Measurements from ENCODE around the gene RASSF8.

Gene RASSF8

GRCh38 chr12:26062566-26062965, 104.1 kb downstream of the RASSF8 start:
- DNase-seq = no peak

GRCh38 chr12:26065451-26065850, 107.0 kb downstream of the RASSF8 start:
- no peak for DNase-seq

GRCh38 chr12:26068503-26068902, 110.0 kb downstream of the RASSF8 start:
- DNase-seq = no peak

- DNase-seq = no peak
Observed at GRCh38 chr12:26069796-26070195, 111.3 kb downstream of the RASSF8 start.

GRCh38 chr12:26077915-26078702, 119.6 kb downstream of the RASSF8 start:
- no peak for DNase-seq

GRCh38 chr12:26080911-26081310, 122.4 kb downstream of the RASSF8 start:
- DNase-seq = no peak

GRCh38 chr12:26086936-26087335, 128.5 kb downstream of the RASSF8 start:
- no peak for DNase-seq

DNA sequence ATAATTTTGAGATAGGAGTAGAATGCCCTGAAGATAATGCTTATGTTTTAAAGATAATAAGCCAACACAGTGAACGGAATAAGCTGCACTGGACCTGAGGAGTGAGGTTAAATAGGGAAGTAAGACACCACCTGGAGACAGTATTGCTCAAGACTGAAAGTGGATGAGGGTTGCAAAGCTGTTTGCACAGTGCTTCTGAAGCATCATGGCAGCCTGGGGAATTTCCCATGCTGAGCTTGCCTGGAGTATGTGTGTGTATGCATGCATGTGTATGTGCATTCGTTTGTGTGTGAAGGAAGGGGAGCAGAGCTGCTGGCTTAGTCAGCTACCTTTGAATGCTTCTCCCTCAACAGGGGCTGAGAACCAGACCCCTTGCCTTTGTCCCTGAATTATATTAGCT, 130.5 kb downstream of the RASSF8 start:
- no peak for DNase-seq

DNA sequence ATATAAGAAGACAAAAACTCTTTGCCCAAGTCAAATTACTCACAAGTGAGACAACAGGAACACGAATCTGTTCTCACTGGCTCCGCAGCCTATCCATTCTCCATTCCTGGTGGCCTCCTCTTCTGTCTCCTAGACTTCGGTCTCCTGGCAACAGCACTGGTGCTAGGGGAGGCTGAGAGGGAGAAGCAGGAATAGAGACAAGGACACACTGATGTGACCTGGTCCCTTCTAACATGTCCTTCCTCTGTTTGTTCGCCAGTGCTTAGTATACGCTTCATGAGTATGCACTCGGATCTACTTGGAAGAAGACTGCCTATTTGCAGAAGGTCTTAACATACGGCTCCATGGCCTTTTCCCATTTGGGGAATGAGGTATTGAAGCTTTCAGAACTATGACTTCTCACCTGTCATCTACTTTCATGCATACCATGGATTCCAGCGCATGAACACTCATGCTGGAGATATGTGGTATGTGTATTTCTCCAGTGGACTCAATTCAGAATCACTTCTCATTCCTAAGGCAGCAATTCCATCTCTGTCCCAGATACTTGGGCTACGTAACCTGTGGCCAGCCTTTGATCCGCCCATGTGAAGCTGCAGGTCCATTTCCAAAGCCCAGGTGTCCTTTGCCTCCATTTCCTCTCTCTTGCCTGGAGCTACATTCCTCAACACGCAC, 132.5 kb downstream of the RASSF8 start:
- no peak for DNase-seq

DNA sequence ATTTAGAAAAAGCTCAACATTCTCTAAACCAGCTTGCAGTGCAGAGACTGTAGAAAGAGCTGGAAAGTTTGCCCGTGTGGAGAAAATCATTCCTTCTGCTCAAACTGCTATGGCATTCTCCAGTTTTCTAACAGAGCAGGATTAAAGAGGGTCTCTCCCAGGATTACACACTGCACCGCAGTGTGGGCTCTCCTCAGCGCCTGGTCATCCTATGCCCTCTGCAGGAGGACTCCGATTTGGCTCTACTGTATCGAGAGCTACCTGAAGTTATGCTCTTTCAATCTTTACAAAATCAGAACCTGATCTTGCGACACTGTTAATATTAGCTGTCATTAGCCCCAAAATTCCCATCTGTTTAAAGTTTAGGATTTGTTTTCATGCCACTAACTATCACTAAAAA, 133.3 kb downstream of the RASSF8 start:
- DNase-seq = no peak

DNA sequence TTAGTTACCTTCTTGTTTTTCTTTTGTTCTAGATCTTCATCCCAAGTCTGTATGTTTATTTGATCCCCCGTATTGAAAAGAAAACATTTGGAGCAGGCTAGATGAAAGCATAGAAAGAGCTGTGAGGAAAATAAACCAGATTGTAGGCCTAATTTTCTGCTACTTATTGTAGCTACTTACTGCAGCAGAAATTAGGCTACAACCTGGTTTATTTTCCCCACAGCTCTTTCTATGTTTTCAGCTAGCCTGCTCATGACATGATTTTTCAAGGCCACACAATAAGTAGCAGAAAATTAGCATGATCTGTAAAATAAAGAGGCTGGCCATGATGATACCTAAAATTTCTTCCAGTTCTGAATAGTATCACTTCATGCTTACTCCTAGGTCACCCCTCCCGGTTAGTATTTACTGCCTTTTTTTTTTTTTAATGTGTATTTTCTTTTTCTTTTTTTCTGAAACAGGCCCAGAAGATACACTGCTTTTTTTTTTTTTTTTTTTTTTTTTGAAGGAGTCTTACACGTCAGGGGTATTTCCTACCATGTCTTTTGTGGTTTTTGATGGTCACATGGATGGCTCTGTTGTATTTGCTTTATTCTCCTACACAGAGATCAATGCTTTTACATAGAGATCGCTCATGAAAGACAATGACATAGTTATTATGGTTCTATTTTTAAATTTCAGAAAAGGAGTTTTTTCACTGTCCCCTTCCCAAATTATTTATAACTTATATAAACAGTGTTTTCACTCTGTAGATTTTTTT, 134.0 kb downstream of the RASSF8 start:
- DNase-seq = no peak

- no peak for DNase-seq
Observed at GRCh38 chr12:26095186-26095585, 136.7 kb downstream of the RASSF8 start.

DNA sequence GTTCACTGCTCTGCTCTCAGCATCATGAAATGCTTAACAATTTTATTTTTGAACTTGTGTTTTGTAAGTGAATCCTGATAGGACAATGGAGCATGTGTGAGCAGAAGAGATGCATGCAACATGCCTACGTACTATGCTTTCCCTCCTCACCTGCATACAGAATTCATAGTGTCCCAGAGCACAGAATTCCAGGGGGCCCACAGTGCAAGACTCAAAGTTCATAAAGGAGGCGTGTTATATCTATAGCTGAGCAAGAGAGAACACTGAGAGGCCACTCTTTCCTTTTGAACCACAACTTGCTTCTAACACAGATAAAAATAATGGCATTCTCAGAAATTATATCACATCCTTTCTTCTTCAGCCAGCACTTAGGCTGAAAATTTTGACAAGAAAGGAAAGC, 137.6 kb downstream of the RASSF8 start:
- DNase-seq = no peak

DNA sequence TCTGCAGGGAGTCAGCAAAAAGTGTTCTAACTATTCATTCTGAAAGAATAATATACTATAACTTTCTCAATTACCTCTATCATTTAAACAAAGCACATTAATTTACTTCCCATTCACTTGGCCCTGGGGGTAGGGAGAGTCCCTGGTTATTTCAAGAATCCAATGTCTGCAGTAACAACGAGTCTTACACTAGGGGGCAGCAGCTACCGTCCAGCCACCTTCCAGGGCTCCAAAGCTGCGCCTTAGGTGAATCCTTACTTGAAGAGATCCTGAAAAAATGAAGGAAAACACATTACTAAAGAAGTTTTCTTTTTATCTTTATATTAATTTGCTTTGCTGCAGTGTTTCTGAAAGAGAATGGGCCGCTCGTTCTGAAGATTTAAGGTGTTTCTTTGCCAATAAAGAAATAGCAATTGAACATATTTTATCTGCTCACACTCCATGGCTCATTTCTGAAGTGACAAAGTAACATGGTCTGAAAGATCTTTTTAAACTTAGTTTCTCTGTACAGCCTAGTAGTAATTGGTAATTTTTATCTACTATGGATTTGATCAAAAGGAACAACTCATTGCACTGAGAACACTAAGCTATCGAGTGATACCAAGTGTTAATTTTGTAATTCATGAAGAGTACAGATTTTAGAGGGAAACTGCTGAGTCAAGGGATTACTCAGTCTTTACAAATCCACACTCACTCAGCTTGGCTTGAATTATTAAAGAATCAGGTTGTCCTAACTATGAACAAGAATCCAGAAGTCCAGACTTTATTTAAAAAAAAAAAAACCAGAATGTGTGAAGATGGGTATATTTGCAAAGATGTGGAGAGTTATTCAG, 138.8 kb downstream of the RASSF8 start:
- peak in 2 of 4 experiments; percentile 3 to 9 for DNase-seq

GRCh38 chr12:26100666-26101349, 142.3 kb downstream of the RASSF8 start:
- no peak for DNase-seq

DNA sequence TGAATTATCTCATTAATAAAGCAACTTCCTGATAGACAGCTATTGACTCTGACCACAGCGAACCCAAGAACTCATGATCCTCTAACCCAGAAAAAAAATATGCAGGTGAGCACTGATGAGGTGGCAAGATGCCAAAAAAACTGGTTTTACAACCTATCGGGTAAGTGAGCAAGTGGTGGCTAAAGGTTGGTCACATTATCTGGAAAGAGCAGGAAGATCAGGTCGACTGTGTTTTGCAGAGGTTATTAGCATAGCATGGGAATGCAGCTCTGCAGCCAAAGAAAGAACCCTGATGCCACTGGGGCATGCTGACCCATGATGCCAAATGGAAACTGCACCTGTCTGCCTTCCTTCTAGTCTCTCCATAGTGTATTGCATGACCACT, 142.9 kb downstream of the RASSF8 start:
- DNase-seq = no peak

GRCh38 chr12:26101763-26102162, 143.3 kb downstream of the RASSF8 start:
- no peak for DNase-seq

GRCh38 chr12:26102953-26103352, 144.5 kb downstream of the RASSF8 start:
- DNase-seq = no peak

GRCh38 chr12:26106347-26106746, 147.9 kb downstream of the RASSF8 start:
- DNase-seq = no peak

DNA sequence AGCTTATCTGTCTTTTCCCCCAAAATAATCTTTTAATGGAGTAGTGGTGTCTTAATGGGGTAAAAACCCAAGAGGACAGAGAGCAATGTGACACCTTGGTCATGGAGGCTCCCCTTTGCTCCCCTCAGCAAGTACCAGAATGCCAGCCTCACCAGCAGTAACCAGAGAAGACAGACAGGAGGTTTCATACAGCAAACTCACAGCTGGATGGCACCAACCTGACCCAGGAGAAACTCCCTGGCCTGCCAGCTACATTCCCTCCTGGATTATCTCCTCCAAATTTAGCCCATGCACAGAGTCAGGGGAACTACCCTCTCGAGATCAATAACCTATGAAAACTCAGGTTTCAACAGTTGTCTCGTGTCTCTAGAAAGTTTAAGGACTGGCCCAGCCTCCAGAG, 150.4 kb downstream of the RASSF8 start:
- DNase-seq = no peak

DNA sequence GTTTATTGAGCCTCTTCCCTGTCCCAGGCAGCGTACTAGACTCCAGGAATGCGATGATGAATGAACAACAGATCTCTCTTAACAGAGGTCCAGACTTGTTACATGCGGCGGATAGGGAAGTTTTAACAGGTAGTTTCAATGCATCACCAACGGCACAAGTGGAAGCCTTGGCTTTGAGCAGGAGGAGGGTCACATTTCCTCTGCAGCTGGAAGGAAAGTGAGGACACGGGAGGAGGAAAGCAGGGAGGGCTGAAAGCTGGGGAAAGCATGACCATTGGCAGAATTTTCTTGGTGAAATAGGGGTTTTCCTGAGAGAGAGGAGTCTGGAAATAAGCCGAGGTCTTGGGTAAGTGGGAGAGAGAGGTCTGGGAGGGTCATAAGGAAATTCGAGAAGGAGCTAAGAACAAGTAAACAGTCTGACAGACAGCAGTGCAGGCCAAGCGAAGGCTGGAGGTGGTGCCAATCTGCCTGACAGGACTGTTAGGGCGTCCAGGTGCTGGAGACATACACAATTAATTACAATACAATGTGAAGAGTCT, 150.9 kb downstream of the RASSF8 start:
- DNase-seq = no peak

DNA sequence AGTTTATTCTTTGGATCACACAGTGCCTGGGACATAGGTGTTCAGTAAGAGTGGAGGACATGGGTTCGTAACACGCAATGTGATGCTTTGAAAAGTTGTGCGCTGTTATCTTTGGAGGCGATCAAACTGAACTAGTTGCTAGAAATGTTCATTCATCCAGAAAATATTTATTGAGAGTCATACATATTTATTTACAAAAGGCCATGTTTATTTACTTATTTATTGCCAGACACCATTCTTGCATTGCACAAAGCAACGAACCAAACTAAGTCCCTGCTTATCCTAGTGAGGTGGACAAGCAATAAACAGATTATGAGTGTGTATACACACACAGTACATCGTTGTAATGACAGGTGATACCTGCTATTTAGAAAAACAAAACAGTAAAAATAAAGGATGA, 153.8 kb downstream of the RASSF8 start:
- DNase-seq = no peak

Data from activated naive CD4-positive, alpha-beta T cell (primary cell).